Right lobe of liver (tissue), 6 donors: ENCODE results near the gene OPTC. TPM values are rescaled to one million over a fixed set of nuclear protein-coding genes. Genes with fewer than 3 reads are reported as not detected.

Experiments used
- ATAC-seq, 4 donors: fragments of 200-7000 bp; cut with Tn5 transposase; one replicate each; pipeline ENCODE4 v1.9.1; 2020; ENCODE audit warnings: mild to moderate bottlenecking in 4 of 4, moderate library complexity in 4 of 4
- DNase-seq, 3 donors: peaks; one replicate each; pipeline ENCODE4 v3.0.0-alpha.2; 2020
- H3K27ac ChIP-seq, 3 donors: fragments of 200-600 bp; one replicate each; pipeline ENCODE4 v1.8.0; 2022
- H3K27me3 ChIP-seq, 2 donors: fragments of 200-600 bp; one replicate each; pipeline ENCODE4 v1.8.0; 2022
- H3K36me3 ChIP-seq, 4 donors: fragments of 200-600 bp; sonication (generic) in 1 of 4; one replicate each; pipeline versions ENCODE4 v1.5.1 to v1.8.0; 2017 to 2022; ENCODE audit warnings: control low read depth in 1 of 4
- H3K4me1 ChIP-seq, 4 donors: fragments of 200-600 bp; sonication (generic) in 1 of 4; one replicate each; pipeline versions ENCODE4 v1.5.1 to v1.8.0; 2017 to 2022; ENCODE audit warnings: control low read depth in 1 of 4
- H3K4me3 ChIP-seq, 3 donors: fragments of 200-600 bp; one replicate each; pipeline ENCODE4 v1.8.0; 2022
- H3K9me3 ChIP-seq, 4 donors: fragments of 200-600 bp; sonication (generic) in 1 of 4; one replicate each; pipeline versions ENCODE4 v1.5.1 to v1.8.0; 2017 to 2022; ENCODE audit warnings: control low read depth in 1 of 4
- POLR2A ChIP-seq: fragments of 450-650 bp; IDR thresholded peaks from one replicate; pipeline ENCODE4 v1.6.1; 2017; ENCODE audit warnings: antibody characterized with exemption, mild to moderate bottlenecking
- WGBS: methylation state at CpG from one replicate; pipeline ENCODE4 v1.1.6; 2018; ENCODE audit warnings: low coverage, low lambda C conversion rate; ENCODE audit not compliant: insufficient coverage; ENCODE audit errors: missing lambda C conversion rate; 5-methylcytosine and 5-hydroxymethylcytosine counted together
- intact Hi-C, 2 donors: fragments of 100-400 bp; cut with DNase I; formaldehyde crosslinking; loops; one replicate each; pipeline versions ENCODE4 v1.11.2 to v1.14.1; 2022
- total RNA-seq, 6 experiments: library from RNA; depleted of rRNA in 2 of 6; stranded (reverse); fragments of >200 nt in 2 of 6; fragmentation: NEBNext Ultra II Directional in 3 of 6; extraction: Animal tissue kit (Norgen Biotek cat#: 25700) in 3 of 6; gene quantifications; one replicate each; pipeline versions ENCODE4 v1.1.0 to v1.2.4, GENCODE V29; 2016 to 2023
- TF ChIP-seq, protein P1 (sequence below), 4 donors: fragments of 200-600 bp in 3 of 4; fragments of 450-650 bp in 1 of 4; IDR thresholded peaks; one replicate each; pipeline versions ENCODE4 v1.5.1 to v1.8.0; 2016 to 2022; ENCODE audit warnings: antibody characterized with exemption in 4 of 4, mild to moderate bottlenecking in 2 of 4
- donor health status: DM: no; HTN: yes; CAD: no.
- donor health status: DM: no; HTN: no; CAD: no.
- donor health status: DM: no; HTN: no; CAD: no.
- donor health status: DM: no; HTN: yes; CAD: no.
- donor health status: DM: no; HTN: yes; CAD: no.

Gene OPTC
- total RNA-seq, 6 experiments from 2014 or later: not detected

DNA sequence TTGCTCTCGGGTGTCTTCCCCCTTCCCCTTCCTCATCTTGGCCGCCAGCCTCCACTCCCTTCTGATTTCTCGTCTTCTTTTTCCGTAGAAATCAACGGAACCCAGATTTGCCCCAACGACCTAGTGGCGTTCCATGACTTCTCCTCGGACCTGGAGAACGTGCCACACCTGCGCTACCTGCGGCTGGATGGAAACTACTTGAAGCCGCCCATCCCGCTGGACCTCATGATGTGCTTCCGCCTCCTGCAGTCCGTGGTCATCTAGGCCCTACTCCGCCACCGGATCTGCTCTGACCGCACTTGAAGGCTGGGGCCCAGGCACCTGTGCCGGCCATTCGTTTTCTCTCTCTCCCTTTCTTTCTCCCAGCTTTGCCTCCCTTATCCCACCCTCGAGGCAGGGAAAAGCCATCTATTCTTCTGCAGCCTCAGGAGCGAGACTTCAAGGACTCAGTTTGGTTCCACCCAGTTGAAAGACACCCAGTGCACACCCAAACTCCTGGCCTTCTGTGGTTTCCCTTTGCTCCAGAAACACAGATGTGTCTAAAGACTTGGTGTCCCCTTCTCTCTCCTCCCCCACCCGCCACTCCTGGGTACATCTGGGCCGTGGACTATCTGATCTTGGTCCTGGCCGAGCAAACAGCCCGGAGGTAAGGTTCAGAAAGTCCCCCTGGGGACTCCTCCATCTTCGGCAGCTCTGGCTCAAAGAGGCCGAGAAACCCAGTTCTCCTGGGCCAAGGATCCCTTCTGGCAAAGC lies 7.2 kb upstream of the OPTC start:
- no peak overlapping the region for H3K4me3 ChIP-seq
- intact Hi-C loops: loop anchor here (5.0 to 10.0 kb wide), 2 partner anchors 144 to 212 kb away; no protein-coding TSS in a partner anchor

DNA sequence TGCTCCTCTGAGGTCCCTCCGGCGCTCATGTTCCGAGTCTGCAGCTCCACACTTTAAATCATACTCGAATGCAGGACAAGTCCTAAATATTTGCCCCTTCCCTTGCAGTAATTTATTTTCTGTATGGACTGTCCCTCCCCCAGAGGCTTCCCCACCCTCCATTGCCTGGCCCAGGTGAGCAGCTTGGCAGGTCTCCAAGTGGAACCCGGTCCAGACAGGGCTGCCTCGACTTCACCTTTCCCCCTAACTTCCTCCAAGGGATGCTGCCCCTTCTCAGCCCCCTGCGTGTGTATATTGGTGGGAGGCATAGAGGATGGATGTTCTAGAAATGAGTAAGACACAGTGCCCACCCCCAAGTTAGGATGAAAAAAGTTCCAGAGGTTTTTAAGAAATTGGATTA lies 5.4 kb upstream of the OPTC start:
- Histone ChIP-seq H3K27me3 (no peaks in the 10 kb centered on the region), H3K36me3 (no peaks in the 10 kb centered on the region), H3K27ac (no peak overlapping the region), H3K9me3 (no peaks in the 10 kb centered on the region), H3K4me1 (no peaks in the 10 kb centered on the region), H3K4me3 (no peak overlapping the region)
- intact Hi-C loops: loop anchor here (5.0 to 10.0 kb wide), 2 partner anchors 146 to 214 kb away; no protein-coding TSS in a partner anchor
- TF ChIP-seq, protein P1, sequence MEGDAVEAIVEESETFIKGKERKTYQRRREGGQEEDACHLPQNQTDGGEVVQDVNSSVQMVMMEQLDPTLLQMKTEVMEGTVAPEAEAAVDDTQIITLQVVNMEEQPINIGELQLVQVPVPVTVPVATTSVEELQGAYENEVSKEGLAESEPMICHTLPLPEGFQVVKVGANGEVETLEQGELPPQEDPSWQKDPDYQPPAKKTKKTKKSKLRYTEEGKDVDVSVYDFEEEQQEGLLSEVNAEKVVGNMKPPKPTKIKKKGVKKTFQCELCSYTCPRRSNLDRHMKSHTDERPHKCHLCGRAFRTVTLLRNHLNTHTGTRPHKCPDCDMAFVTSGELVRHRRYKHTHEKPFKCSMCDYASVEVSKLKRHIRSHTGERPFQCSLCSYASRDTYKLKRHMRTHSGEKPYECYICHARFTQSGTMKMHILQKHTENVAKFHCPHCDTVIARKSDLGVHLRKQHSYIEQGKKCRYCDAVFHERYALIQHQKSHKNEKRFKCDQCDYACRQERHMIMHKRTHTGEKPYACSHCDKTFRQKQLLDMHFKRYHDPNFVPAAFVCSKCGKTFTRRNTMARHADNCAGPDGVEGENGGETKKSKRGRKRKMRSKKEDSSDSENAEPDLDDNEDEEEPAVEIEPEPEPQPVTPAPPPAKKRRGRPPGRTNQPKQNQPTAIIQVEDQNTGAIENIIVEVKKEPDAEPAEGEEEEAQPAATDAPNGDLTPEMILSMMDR (IDR thresholded peaks at IDR 0.05): no peak
- TF ChIP-seq POLR2A: no peak
- WGBS: 60% methylated on average over 7 of the region's 7 CpGs
- ATAC-seq: no peak
- DNase-seq: no peak

More for the DNA sequence above, 7.2 kb upstream of the OPTC start:
- ATAC-seq (no peak), DNase-seq (no peak)
- TF ChIP-seq, protein P1 (IDR thresholded peaks at IDR 0.05): no peak
- no peak for TF ChIP-seq POLR2A
- no peaks in the 10 kb centered on the region for H3K9me3 ChIP-seq
- no peaks in the 10 kb centered on the region for H3K4me1 ChIP-seq
- peak overlapping the region in 1 of 3 donors; percentile 10 for H3K27ac ChIP-seq
- H3K27me3 ChIP-seq: no peaks in the 10 kb centered on the region
- no peaks in the 10 kb centered on the region for H3K36me3 ChIP-seq
- 73% methylated on average over 15 of the region's 28 CpGs for WGBS

DNA sequence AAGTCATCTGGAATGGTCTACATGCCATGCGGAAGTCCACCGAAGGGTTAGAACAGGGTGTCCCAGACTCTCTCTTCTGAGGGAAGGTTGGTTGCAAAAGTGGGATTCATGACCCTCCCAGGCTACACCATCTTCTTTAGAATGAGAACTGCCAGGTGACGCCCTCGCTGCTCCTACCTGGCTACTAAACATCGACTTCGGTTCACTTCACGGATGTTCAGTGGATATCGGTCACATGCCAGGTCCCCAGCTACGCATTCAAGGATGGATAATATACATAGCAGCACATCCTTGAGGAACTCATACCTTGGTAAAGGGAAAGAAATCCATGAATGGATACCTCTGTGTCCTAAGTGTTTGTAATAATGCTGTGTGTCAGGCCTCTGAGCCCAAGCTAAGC lies 3.3 kb upstream of the OPTC start:
- DNase-seq: no peak
- no peak overlapping the region for H3K4me3 ChIP-seq
- no peak overlapping the region for H3K27ac ChIP-seq
- no peaks in the 10 kb centered on the region for H3K36me3 ChIP-seq
- H3K4me1 ChIP-seq: no peaks in the 10 kb centered on the region
- intact Hi-C loops: loop anchor here in 1 of 2 donors (5.0 kb wide), 1 partner anchor 143 kb away; no protein-coding TSS in a partner anchor
- ATAC-seq: no peak
- no peaks in the 10 kb centered on the region for H3K27me3 ChIP-seq
- no peaks in the 10 kb centered on the region for H3K9me3 ChIP-seq
- WGBS: 92% methylated on average over 5 of the region's 9 CpGs
- TF ChIP-seq POLR2A: no peak
- TF ChIP-seq, protein P1 (IDR thresholded peaks at IDR 0.05): no peak

DNA sequence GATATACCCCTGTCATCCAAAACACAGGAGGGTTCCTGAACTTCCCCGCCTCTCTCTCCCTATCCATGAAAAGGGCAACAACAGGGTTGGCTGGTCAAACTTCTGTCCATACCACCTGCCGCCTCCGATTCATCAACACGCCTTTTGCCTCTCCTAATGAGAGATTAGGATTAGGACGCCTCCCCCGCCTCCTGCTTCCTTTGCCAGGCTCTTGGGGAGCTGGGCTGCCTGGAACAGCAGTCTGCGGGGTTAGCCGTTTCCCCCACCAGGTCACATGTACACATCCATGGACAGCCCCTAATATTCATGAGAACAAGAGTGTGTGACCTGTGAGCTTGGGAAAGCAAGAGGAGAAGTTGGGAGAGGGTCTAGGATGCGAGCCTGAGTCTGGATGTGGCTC lies 2.3 kb upstream of the OPTC start:
- TF ChIP-seq, protein P1 (IDR thresholded peaks at IDR 0.05): no peak
- TF ChIP-seq POLR2A: no peak
- 65% methylated on average over 9 of the region's 9 CpGs for WGBS
- Histone ChIP-seq H3K4me3 (no peak overlapping the region), H3K36me3 (no peaks in the 10 kb centered on the region), H3K9me3 (no peaks in the 10 kb centered on the region), H3K27me3 (no peaks in the 10 kb centered on the region), H3K4me1 (no peaks in the 10 kb centered on the region), H3K27ac (no peak overlapping the region)
- intact Hi-C loops: loop anchor here in 1 of 2 donors (5.0 kb wide), 1 partner anchor 144 kb away; no protein-coding TSS in a partner anchor
- ATAC-seq: no peak
- DNase-seq: no peak
